HepG2 (cell line): Measurements from ENCODE around the gene GNL3. TPM values are rescaled to one million over a fixed set of nuclear protein-coding genes. Genes with fewer than 3 reads are reported as not detected.

Experiments
- BCLAF1 ChIP-seq: fragments of 450-650 bp; IDR thresholded peaks from 2 replicates; pipeline ENCODE4 v1.6.1; 2017; ENCODE audit warnings: mild to moderate bottlenecking
- CBX1 ChIP-seq: IDR thresholded peaks from one replicate; pipeline ENCODE4 v1.6.1; 2016; ENCODE audit warnings: antibody characterized with exemption, low read depth
- FOXJ3 ChIP-seq: sonication (generic); formaldehyde crosslinking; IDR thresholded peaks from 2 replicates; pipeline ENCODE4 v1.4.0; 2020; ENCODE audit warnings: missing genetic modification reagents, mild to moderate bottlenecking, borderline replicate concordance
- FOXK2 ChIP-seq: fragments of 450-650 bp; IDR thresholded peaks from 2 replicates; pipeline ENCODE4 v1.6.1; 2016
- MYPOP ChIP-seq: sonication (generic); formaldehyde crosslinking; IDR thresholded peaks from 2 replicates; pipeline ENCODE4 v1.8.1; 2023; ENCODE audit warnings: mild to moderate bottlenecking, moderate library complexity, missing genetic modification reagents
- PLSCR1 ChIP-seq: sonication (generic); formaldehyde crosslinking; IDR thresholded peaks from 2 replicates; pipeline ENCODE4 v1.5.0; 2020; ENCODE audit warnings: missing genetic modification reagents, mild to moderate bottlenecking, borderline replicate concordance
- POGK ChIP-seq: sonication (generic); formaldehyde crosslinking; conservative IDR thresholded peaks from 2 replicates; pipeline ENCODE4 v1.8.0; 2022; ENCODE audit warnings: mild to moderate bottlenecking, moderate library complexity, missing genetic modification reagents
- SOX13 ChIP-seq, 3 experiments: fragments of 450-650 bp in 1 of 3; sonication (generic) in 1 of 3; formaldehyde crosslinking in 1 of 3; IDR thresholded peaks in 2 of 3; conservative IDR thresholded peaks in 1 of 3; 2 replicates each; pipeline versions ENCODE4 v1.5.0 to v1.6.1; 2016 to 2020; ENCODE audit warnings: antibody characterized with exemption in 1 of 3, mild to moderate bottlenecking in 1 of 3, missing compliant biosample characterization in 1 of 3, missing genetic modification reagents in 1 of 3, moderate library complexity in 1 of 3
- ZBTB46 ChIP-seq: sonication (generic); formaldehyde crosslinking; IDR thresholded peaks from 2 replicates; pipeline ENCODE4 v1.4.0; 2020; ENCODE audit warnings: mild to moderate bottlenecking, missing genetic modification reagents, borderline replicate concordance
- ZKSCAN8 ChIP-seq: IDR thresholded peaks from 2 replicates; pipeline ENCODE4 v1.6.1; 2016; ENCODE audit warnings: borderline replicate concordance, missing genetic modification reagents, missing compliant biosample characterization
- ZNF430 ChIP-seq: sonication (generic); formaldehyde crosslinking; IDR thresholded peaks from 2 replicates; pipeline ENCODE4 v1.9.0; 2021; ENCODE audit warnings: mild to moderate bottlenecking, missing genetic modification reagents
- ZNF713 ChIP-seq: sonication (generic); formaldehyde crosslinking; IDR thresholded peaks from 2 replicates; pipeline ENCODE4 v1.4.0; 2020; ENCODE audit warnings: mild to moderate bottlenecking, missing genetic modification reagents
- ZNF883 ChIP-seq: sonication (generic); formaldehyde crosslinking; IDR thresholded peaks from 2 replicates; pipeline ENCODE4 v1.5.1; 2020; ENCODE audit warnings: mild to moderate bottlenecking, missing genetic modification reagents; ENCODE audit errors: not compliant biosample characterization
- polyA plus RNA-seq, 8 experiments: library from polyadenylated mRNA; depleted of rRNA in 3 of 8; stranded (reverse) in 7 of 8; unstranded in 1 of 8; fragments of >200 nt; fragmentation: Illumina TruSeq in 4 of 8; extraction: Trizol in 4 of 8; gene quantifications; 2 replicates each; pipeline versions ENCODE4 v1.2.1 to v1.2.3, GENCODE V29; 2011 to 2016; ENCODE audit warnings: low read depth in 4 of 8, missing spikeins in 1 of 8, mixed read lengths in 1 of 8; ENCODE audit not compliant: insufficient read depth in 1 of 8
- total RNA-seq, 5 experiments: library from RNA; depleted of rRNA; stranded (reverse); fragments of >200 nt; fragmentation: Illumina TruSeq; extraction: Trizol; gene quantifications; 2 replicates each; pipeline ENCODE4 v1.2.3, GENCODE V29; 2016; ENCODE audit warnings: low read depth in 1 of 5

GNL3 gene
- total and polyA plus RNA-seq, 2 of the 13 experiments (the other 11 are each of a cell fraction or from before 2014, with no cell fraction given): 129 to 257 TPM

GRCh38 chr3:52724511-52724910 lies 38.7 kb downstream of the GNL3 start (continued):
- TF ChIP-seq ZNF883 (CRISPR knock-in tag): no peak
- TF ChIP-seq ZKSCAN8 (CRISPR knock-in tag): peak; percentile 57; the same call in 1 of the 2 replicates
- no peak for TF ChIP-seq BCLAF1
- TF ChIP-seq FOXK2: no peak
- no peak for TF ChIP-seq SOX13 (IDR thresholded peaks at IDR 0.05)
- peak in 1 of 2 experiments; percentile 30; a peak in 1 of 4 replicates for TF ChIP-seq SOX13 (CRISPR knock-in tag; conservative IDR thresholded peaks at IDR 0.05 in 1 of 2, IDR thresholded peaks at IDR 0.05 in 1 of 2)
- TF ChIP-seq FOXJ3 (CRISPR knock-in tag): 0 out of 2 replicates have a peak, but pooled peaks have one; percentile 24
- no peak for TF ChIP-seq ZNF713
- no peak for TF ChIP-seq ZNF430
- TF ChIP-seq POGK (CRISPR knock-in tag): no peak
- TF ChIP-seq CBX1: no peak
- no peak for TF ChIP-seq MYPOP (CRISPR knock-in tag)
- TF ChIP-seq PLSCR1: no peak
- TF ChIP-seq ZBTB46 (CRISPR knock-in tag): no peak
